ENCODE measurements around the gene CRTC2.
"Not testable (repeated sequence)": the region's sequence is repeated elsewhere in the genome, so short reads cannot be mapped to it uniquely, and the experiment has no call there.

Gene CRTC2

DNA sequence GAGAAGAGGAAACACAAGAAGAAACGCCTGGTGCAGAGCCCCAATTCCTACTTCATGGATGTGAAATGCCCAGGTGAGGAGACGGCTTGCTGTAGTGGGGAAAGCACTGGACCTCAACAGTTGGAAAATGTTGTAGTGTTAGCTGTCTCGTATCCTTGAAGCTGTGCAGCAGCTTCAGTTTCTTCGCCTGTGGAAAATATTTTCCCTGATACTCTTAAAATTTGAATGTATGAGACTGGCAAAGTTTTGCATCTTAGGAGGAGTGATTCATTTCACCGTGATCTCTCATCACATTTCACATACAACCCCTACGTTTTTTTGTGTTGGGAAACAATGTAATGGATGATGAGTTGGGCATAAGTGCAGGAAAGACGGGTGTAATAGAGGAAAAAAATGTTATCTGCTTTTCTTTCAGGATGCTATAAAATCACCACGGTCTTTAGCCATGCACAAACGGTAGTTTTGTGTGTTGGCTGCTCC, 32.8 kb upstream of the CRTC2 start:
- no peak for DNase-seq (ENCODE audit: extremely low read depth, low read depth)
- TF ChIP-seq, protein P1, sequence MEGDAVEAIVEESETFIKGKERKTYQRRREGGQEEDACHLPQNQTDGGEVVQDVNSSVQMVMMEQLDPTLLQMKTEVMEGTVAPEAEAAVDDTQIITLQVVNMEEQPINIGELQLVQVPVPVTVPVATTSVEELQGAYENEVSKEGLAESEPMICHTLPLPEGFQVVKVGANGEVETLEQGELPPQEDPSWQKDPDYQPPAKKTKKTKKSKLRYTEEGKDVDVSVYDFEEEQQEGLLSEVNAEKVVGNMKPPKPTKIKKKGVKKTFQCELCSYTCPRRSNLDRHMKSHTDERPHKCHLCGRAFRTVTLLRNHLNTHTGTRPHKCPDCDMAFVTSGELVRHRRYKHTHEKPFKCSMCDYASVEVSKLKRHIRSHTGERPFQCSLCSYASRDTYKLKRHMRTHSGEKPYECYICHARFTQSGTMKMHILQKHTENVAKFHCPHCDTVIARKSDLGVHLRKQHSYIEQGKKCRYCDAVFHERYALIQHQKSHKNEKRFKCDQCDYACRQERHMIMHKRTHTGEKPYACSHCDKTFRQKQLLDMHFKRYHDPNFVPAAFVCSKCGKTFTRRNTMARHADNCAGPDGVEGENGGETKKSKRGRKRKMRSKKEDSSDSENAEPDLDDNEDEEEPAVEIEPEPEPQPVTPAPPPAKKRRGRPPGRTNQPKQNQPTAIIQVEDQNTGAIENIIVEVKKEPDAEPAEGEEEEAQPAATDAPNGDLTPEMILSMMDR (IDR thresholded peaks at IDR 0.05; ENCODE audit: low read depth, low read length), result no peak

DNA sequence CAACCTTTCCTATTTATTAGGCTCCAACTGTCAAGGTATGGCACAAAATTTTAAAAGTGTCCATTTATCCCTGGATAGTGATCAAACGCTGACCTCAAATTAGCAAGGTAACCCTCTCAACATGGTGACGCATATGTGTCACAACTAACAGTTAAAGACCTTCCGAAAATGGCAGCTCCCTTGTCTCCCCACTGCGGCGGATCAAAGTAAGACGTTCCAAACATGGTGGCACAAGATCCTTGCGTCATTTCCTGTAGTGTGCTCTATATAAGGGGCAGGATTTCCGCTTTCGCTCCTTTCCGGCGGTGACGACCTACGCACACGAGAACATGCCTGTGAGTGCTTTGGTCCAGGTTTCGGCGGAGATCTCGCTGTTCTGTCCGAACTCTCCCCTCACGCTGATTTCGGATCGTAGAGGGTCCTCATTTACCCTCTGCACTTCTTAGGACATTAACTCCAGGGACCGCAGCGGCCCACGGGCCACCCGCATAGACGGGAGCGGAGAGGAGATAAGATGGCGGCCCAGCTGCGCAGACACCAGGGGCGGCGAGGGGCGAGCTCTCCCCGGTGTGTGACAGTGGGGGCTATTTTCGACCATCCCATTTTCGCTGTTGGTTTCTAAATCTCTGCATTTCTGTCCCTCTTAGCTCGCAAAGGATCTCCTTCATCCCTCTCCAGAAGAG, 32.2 kb upstream of the CRTC2 start, which contains the start of gene RPS27:
TSS of gene RPS27 (plus strand) at position 295 of the 683 bp plus-strand sequence. CDS start at position 330, 35 bp downstream.
- peak; percentile 97 for DNase-seq (ENCODE audit: extremely low read depth, low read depth)

DNA sequence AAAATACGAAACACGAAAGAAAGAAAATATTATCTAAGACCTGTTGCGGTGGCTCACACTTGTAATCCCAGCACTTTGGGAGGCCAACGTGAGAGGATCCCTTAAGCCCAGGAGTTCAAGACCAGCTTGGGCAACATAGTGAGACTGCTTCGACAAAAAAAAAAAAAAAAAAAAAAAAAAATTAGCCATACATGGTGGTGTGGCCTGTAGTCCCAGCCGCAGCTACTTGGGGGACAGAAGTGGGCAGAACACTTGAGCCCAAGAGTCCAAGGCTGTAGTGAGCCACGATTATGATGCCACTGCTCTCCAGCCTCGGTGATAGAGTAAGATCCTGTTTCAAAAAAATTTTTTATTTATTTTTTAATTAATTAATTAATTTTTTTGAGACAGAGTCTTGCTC, 29.2 kb upstream of the CRTC2 start:
- TF ChIP-seq, protein P1 (IDR thresholded peaks at IDR 0.05; ENCODE audit: low read depth, low read length), result no peak
- DNase-seq (ENCODE audit: extremely low read depth, low read depth), result no peak

More for the DNA sequence above, 32.2 kb upstream of the CRTC2 start, which contains the start of gene RPS27:
- TF ChIP-seq, protein P1 (IDR thresholded peaks at IDR 0.05; ENCODE audit: low read depth, low read length), result no peak

DNA sequence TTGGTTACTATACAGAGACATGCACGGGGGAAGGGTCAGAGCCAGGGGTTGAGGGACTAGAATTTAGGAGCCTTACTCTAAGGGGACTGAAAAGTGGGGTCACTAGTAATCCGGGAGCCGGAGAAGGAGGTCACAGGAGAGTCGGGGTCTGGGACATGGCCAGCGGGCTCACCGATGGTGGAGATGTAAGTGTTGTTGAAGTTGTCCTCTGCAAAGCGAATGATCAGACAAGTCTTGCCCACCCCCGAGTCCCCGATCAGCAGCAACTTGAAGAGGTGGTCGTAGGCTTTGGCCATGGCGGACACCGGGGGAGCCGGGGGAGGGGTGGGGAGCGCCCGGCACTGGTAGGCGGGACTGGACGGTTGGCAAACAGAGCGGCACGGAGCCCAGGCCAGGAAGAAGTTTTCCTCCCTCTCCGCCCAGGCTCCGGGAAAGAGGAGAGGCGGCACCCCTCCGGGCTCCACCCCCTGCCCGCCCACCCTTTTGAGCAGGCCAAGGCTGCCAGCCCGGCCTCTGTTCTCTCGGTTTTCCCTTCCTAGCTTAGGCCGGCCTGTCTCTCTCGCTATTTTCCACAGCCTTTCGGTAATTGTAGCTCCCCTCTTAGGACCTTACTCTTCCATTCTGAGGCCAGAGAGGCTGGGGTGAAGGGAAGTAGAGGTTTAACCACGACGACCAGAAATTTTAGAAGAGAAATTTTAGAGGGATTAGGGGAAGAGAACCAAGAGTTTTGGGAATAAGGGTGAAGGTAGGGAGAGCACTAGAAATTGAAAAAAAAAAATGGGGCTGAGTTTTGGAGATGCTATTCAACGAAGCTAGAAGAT, 27.7 kb upstream of the CRTC2 start, which contains the start of gene RAB13:
TSS of gene RAB13 (minus strand) at position 399 of the 821 bp plus-strand sequence. CDS start at position 296, 103 bp downstream.
- TF ChIP-seq, protein P1 (IDR thresholded peaks at IDR 0.05; ENCODE audit: low read depth, low read length), result no peak
- peak; percentile 70 for DNase-seq (ENCODE audit: extremely low read depth, low read depth)

DNA sequence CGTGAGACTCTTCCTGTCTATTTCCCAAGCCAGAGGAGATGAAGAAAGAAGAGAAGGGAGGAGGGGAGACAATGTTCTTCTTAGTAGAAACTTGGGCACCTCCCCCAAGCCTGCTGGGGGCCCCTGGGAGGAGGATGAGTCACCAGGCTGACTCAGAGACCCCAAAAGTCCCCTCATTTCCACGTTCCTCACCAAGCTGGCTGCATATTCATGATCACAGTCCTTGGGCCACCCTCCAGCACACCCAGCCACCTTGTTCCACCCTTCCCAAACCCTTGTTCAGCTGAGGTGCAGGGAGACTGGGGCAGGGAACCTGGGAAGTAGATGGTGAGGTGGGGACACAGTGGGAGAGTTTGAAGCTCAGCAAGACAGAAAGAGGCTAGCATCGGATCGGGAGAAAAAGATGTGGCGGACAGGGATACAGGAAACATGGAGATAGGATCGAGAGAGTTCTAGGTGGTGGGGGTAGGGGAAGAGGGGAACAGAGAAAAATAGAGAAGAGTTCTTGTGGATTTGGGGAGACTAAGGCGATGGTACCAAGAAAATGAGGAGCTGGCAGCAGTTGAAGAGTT, 27.0 kb upstream of the CRTC2 start:
- no peak for DNase-seq (ENCODE audit: extremely low read depth, low read depth)
- TF ChIP-seq, protein P1 (IDR thresholded peaks at IDR 0.05; ENCODE audit: low read depth, low read length), result no peak

DNA sequence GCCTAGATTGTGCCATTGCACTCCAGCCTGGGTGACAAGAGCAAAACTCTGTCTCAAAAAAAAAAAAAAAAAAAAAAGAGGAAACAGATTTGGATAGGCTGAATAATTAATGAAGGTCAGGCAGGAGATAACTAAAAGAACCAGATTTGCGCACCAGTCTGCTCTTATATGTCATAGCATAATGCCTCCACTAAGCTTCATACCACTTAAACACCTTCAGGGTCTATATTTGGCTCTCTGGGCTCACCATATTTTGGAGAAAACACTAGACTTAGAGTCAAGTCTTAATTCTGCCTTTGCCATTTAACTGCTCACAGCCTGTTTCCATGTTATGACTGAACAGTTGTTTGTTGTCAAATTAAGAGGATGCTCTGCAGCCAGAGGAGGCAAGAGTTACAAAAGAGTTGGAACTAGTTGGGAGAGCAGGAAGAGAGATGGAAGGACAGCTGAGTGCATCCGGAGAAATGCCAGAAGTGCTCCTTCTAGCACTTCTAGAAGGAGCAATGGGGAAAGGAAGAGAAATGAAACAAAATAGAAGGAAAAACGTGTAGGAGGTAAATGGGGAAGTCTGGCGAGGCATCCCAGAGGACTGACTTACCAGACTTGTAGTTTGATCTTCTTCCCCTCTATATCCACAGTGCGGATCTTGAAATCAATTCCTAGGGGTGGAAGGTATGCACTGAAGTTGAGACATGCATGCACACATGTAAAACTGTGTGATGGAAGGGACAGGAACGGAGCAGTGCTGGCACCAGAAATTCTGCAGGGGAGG, 25.9 kb upstream of the CRTC2 start:
- TF ChIP-seq, protein P1 (IDR thresholded peaks at IDR 0.05; ENCODE audit: low read depth, low read length), result no peak
- no peak for DNase-seq (ENCODE audit: extremely low read depth, low read depth)

DNA sequence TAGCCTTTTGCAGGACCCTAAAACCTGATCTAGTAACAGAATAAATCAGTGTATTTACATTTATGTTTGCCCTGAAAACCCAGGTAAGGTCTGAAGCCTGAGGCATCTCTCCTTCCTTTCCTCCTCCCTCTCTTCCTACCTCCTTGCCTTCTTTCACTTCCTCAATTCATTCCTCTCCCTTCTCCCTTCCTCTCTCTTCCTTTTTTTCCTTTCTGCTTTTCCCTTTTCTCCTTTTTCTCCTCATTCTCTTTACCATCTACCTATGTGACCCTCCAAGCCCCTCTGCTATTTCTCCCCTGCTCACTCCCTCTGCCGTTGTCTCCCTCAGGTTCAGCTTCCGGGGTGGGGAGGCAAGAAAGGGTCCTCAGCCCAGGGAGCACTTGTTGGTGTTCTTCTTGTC, 23.3 kb upstream of the CRTC2 start:
- not testable (repeated sequence) for DNase-seq (ENCODE audit: extremely low read depth, low read depth)

DNA sequence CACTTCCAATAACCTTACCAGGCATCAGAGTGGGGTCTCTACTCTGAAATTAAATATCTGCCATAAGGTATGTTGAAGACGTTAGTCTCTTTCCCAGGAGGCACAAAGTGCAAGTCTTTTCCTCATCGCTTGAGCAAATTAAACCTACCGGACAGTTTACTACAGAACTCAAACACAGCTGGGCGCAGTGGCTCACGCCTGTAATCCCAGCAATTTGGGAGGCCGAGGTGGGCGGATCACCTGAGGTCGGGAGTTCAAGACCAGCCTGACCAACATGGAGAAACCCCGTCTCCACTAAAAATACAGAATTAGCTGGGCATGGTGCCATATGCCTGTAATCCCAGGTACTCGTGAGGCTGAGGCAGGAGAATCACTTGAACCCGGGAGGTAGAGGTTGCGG, 20.7 kb upstream of the CRTC2 start:
- not testable (repeated sequence) for DNase-seq (ENCODE audit: extremely low read depth, low read depth)
